Peyer's patch (tissue), 4 donors: ENCODE measurements around the gene POR.

Experiments
- POLR2A ChIP-seq, 2 donors: fragments of 450-650 bp; IDR thresholded peaks; one replicate each; pipeline ENCODE4 v1.5.1; 2017; ENCODE audit warnings: antibody characterized with exemption in 2 of 2, mild to moderate bottlenecking in 2 of 2, moderate library complexity in 2 of 2
- TF ChIP-seq, protein P1 (sequence below), 6 experiments: fragments of 450-650 bp in 4 of 6; fragments of 200-600 bp in 2 of 6; sonication (generic) in 1 of 6; IDR thresholded peaks; one replicate each; pipeline ENCODE4 v1.5.1; 2017 to 2019; ENCODE audit warnings: antibody characterized with exemption in 6 of 6, mild to moderate bottlenecking in 3 of 6, moderate library complexity in 1 of 6

GRCh38 chr7:75967055-75967454, 52.1 kb downstream of the POR start:
- TF ChIP-seq, protein P1, sequence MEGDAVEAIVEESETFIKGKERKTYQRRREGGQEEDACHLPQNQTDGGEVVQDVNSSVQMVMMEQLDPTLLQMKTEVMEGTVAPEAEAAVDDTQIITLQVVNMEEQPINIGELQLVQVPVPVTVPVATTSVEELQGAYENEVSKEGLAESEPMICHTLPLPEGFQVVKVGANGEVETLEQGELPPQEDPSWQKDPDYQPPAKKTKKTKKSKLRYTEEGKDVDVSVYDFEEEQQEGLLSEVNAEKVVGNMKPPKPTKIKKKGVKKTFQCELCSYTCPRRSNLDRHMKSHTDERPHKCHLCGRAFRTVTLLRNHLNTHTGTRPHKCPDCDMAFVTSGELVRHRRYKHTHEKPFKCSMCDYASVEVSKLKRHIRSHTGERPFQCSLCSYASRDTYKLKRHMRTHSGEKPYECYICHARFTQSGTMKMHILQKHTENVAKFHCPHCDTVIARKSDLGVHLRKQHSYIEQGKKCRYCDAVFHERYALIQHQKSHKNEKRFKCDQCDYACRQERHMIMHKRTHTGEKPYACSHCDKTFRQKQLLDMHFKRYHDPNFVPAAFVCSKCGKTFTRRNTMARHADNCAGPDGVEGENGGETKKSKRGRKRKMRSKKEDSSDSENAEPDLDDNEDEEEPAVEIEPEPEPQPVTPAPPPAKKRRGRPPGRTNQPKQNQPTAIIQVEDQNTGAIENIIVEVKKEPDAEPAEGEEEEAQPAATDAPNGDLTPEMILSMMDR (IDR thresholded peaks at IDR 0.05): no peak
- no peak for TF ChIP-seq POLR2A (IDR thresholded peaks at IDR 0.05)
